SK-N-SH treated with all-trans-retinoic acid at 6 μM for 48 hours (cell line): ENCODE measurements around the gene SORCS2.

Experiments used
- ATAC-seq: fragments of 200-7000 bp; cut with Tn5 transposase; 3 replicates; pipeline ENCODE4 v1.9.1; 2020; ENCODE audit warnings: mild to moderate bottlenecking, moderate library complexity
- ARNTL ChIP-seq: fragments of 450-650 bp; formaldehyde crosslinking; IDR thresholded peaks from 2 replicates; pipeline ENCODE4 v1.5.0; 2020; ENCODE audit warnings: low read depth, mild to moderate bottlenecking, moderate library complexity, borderline replicate concordance
- BACH2 ChIP-seq: fragments of 250-450 bp; sonication (Bioruptor Pico); IDR thresholded peaks from 2 replicates; pipeline ENCODE4 v1.9.0; 2021; ENCODE audit warnings: mild to moderate bottlenecking, borderline replicate concordance
- CREB5 ChIP-seq: fragments of 250-450 bp; sonication (Bioruptor Pico); IDR thresholded peaks from 2 replicates; pipeline ENCODE4 v1.5.1; 2020; ENCODE audit warnings: low read depth, mild to moderate bottlenecking, moderate library complexity
- CSDC2 ChIP-seq: fragments of 250-450 bp; sonication (Bioruptor Pico); IDR thresholded peaks from 2 replicates; pipeline ENCODE4 v1.5.0; 2020; ENCODE audit warnings: mild to moderate bottlenecking, moderate library complexity
- CSRNP3 ChIP-seq: fragments of 250-450 bp; sonication (Bioruptor Pico); IDR thresholded peaks from 2 replicates; pipeline ENCODE4 v1.5.1; 2021; ENCODE audit warnings: mild to moderate bottlenecking, moderate library complexity
- ESRRG ChIP-seq: fragments of 250-450 bp; sonication (Bioruptor Pico); IDR thresholded peaks from 2 replicates; pipeline ENCODE4 v1.6.1; 2021; ENCODE audit warnings: mild to moderate bottlenecking
- GLIS3 ChIP-seq: fragments of 250-450 bp; sonication (Bioruptor Pico); IDR thresholded peaks from 2 replicates; pipeline ENCODE4 v1.5.0; 2020; ENCODE audit warnings: mild to moderate bottlenecking, moderate library complexity
- ISL1 ChIP-seq: fragments of 250-450 bp; sonication (Bioruptor Pico); IDR thresholded peaks from 2 replicates; pipeline ENCODE4 v2.1.2; 2022; ENCODE audit warnings: mild to moderate bottlenecking, moderate library complexity
- PATZ1 ChIP-seq: fragments of 250-450 bp; sonication (Bioruptor Pico); IDR thresholded peaks from 2 replicates; pipeline ENCODE4 v1.8.0; 2020; ENCODE audit warnings: mild to moderate bottlenecking, moderate library complexity, borderline replicate concordance
- PPARA ChIP-seq: fragments of 250-450 bp; sonication (Bioruptor Pico); IDR thresholded peaks from 2 replicates; pipeline ENCODE4 v1.5.0; 2020; ENCODE audit warnings: mild to moderate bottlenecking, borderline replicate concordance
- TCF4 ChIP-seq: fragments of 250-450 bp; sonication (Bioruptor Pico); IDR thresholded peaks from 2 replicates; pipeline ENCODE4 v1.8.0; 2021; ENCODE audit warnings: mild to moderate bottlenecking, moderate library complexity, borderline replicate concordance
- TOX ChIP-seq: fragments of 250-450 bp; sonication (Bioruptor Pico); IDR thresholded peaks from 2 replicates; pipeline ENCODE4 v1.8.0; 2021; ENCODE audit warnings: mild to moderate bottlenecking, moderate library complexity, borderline replicate concordance
- ZC3H10 ChIP-seq: fragments of 250-450 bp; sonication (Bioruptor Pico); IDR thresholded peaks from 2 replicates; pipeline ENCODE4 v1.5.1; 2021; ENCODE audit warnings: mild to moderate bottlenecking, moderate library complexity
- ZFP3 ChIP-seq: fragments of 250-450 bp; sonication (Bioruptor Pico); IDR thresholded peaks from 2 replicates; pipeline ENCODE4 v1.5.0; 2020; ENCODE audit warnings: mild to moderate bottlenecking, moderate library complexity
- ZFP30 ChIP-seq: fragments of 450-650 bp; formaldehyde crosslinking; IDR thresholded peaks from 2 replicates; pipeline ENCODE4 v1.5.0; 2022; ENCODE audit warnings: mild to moderate bottlenecking, moderate library complexity
- ZNF70 ChIP-seq: fragments of 450-650 bp; formaldehyde crosslinking; IDR thresholded peaks from 2 replicates; pipeline ENCODE4 v1.5.0; 2020; ENCODE audit warnings: mild to moderate bottlenecking, moderate library complexity
- ZNF8 ChIP-seq: fragments of 450-650 bp; formaldehyde crosslinking; IDR thresholded peaks from 2 replicates; pipeline ENCODE4 v1.5.0; 2020; ENCODE audit warnings: mild to moderate bottlenecking, moderate library complexity
- TF ChIP-seq, protein P1 (sequence below): fragments of 250-450 bp; sonication (Bioruptor Pico); IDR thresholded peaks from 2 replicates; pipeline ENCODE4 v1.8.0; 2021; ENCODE audit warnings: low read depth, mild to moderate bottlenecking, moderate library complexity, borderline replicate concordance
- TF ChIP-seq, protein P2 (sequence below): fragments of 250-450 bp; sonication (Bioruptor Pico); IDR thresholded peaks from 2 replicates; pipeline ENCODE4 v1.5.0; 2020; ENCODE audit warnings: mild to moderate bottlenecking, moderate library complexity

Gene SORCS2

DNA sequence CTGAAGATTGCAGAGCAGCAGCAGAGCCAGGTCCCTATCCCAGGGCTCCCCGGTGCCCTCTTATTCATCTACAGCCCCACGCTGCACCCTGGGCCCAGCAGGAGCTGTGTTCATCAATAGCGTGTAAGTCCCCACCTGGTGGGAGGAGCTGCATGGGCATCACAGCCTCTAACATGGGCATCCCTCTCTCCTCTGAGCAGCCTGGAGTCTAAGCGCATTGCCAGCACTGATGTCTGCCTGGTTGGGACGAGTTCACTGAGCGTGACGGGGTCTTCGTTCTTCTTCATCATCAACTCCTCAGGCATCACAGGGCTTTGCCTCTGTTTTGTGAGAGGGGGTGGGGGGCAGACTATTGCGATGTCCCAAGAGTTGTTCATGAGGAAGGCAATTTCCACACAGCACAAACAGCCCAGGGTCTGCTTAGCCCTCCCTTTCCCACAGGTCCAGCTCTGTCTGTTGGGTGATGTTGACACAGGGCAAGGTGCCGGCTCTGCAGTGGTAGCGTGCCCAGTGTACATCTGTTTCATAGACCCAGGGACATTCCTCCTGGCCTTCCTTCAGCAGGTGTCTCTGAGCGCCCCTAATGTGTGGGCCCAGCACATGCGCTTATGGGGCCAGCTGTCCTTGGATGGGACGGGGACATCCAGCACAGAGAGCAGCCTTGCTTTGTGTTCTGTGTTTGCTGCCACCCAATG lies 85.9 kb downstream of the SORCS2 start:
- TF ChIP-seq BACH2 (CRISPR knock-in tag) = no peak
- ATAC-seq = no peak

DNA sequence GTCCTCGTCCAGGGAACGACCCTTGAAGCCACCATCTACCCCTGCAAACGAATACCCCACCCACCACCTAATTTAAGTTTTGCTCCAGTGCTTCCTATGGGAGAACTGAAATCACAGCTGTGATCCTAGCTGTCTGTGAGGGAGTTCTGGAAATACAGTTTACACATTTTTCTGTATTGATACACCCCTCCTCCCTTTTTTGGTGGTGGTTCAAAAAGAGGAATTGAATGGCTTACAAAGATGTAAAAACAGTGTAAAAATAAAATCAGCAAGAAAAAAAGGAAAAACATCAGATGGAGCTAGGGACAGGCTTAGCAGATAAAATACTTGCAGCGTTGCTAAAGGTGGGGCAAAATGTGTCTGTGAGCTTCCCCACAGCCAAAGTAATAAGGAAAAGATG lies 86.6 kb downstream of the SORCS2 start:
- no peak for TF ChIP-seq ZNF8 (CRISPR knock-in tag)
- TF ChIP-seq ESRRG (CRISPR knock-in tag) = no peak
- TF ChIP-seq, protein P1, sequence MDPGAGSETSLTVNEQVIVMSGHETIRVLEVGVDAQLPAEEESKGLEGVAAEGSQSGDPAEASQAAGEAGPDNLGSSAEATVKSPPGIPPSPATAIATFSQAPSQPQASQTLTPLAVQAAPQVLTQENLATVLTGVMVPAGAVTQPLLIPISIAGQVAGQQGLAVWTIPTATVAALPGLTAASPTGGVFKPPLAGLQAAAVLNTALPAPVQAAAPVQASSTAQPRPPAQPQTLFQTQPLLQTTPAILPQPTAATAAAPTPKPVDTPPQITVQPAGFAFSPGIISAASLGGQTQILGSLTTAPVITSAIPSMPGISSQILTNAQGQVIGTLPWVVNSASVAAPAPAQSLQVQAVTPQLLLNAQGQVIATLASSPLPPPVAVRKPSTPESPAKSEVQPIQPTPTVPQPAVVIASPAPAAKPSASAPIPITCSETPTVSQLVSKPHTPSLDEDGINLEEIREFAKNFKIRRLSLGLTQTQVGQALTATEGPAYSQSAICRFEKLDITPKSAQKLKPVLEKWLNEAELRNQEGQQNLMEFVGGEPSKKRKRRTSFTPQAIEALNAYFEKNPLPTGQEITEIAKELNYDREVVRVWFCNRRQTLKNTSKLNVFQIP (CRISPR knock-in tag) = no peak
- TF ChIP-seq TCF4 (CRISPR knock-in tag) = no peak
- no peak for TF ChIP-seq ISL1 (CRISPR knock-in tag)
- no peak for TF ChIP-seq CSDC2 (CRISPR knock-in tag)
- no peak for TF ChIP-seq GLIS3 (CRISPR knock-in tag)
- no peak for TF ChIP-seq ZC3H10 (CRISPR knock-in tag)
- TF ChIP-seq CSRNP3 (CRISPR knock-in tag) = no peak
- TF ChIP-seq TOX (CRISPR knock-in tag) = no peak
- no peak for TF ChIP-seq PATZ1 (CRISPR knock-in tag)
- TF ChIP-seq ZNF70 = no peak
- TF ChIP-seq CREB5 (CRISPR knock-in tag) = no peak
- no peak for TF ChIP-seq ZFP3 (CRISPR knock-in tag)
- TF ChIP-seq, protein P2, sequence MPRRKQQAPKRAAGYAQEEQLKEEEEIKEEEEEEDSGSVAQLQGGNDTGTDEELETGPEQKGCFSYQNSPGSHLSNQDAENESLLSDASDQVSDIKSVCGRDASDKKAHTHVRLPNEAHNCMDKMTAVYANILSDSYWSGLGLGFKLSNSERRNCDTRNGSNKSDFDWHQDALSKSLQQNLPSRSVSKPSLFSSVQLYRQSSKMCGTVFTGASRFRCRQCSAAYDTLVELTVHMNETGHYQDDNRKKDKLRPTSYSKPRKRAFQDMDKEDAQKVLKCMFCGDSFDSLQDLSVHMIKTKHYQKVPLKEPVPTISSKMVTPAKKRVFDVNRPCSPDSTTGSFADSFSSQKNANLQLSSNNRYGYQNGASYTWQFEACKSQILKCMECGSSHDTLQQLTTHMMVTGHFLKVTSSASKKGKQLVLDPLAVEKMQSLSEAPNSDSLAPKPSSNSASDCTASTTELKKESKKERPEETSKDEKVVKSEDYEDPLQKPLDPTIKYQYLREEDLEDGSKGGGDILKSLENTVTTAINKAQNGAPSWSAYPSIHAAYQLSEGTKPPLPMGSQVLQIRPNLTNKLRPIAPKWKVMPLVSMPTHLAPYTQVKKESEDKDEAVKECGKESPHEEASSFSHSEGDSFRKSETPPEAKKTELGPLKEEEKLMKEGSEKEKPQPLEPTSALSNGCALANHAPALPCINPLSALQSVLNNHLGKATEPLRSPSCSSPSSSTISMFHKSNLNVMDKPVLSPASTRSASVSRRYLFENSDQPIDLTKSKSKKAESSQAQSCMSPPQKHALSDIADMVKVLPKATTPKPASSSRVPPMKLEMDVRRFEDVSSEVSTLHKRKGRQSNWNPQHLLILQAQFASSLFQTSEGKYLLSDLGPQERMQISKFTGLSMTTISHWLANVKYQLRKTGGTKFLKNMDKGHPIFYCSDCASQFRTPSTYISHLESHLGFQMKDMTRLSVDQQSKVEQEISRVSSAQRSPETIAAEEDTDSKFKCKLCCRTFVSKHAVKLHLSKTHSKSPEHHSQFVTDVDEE = no peak
- no peak for TF ChIP-seq ZFP30 (CRISPR knock-in tag)
- no peak for ATAC-seq

- TF ChIP-seq ZNF8 (CRISPR knock-in tag) = no peak
- TF ChIP-seq BACH2 (CRISPR knock-in tag) = no peak
- TF ChIP-seq ARNTL (CRISPR knock-in tag) = no peak
- no peak for TF ChIP-seq PPARA (CRISPR knock-in tag)
- no peak for TF ChIP-seq TOX (CRISPR knock-in tag)
- no peak for TF ChIP-seq PATZ1 (CRISPR knock-in tag)
- TF ChIP-seq ISL1 (CRISPR knock-in tag) = no peak
- TF ChIP-seq, all 23 proteins: peak for 0
Observed at GRCh38 chr4:7279902-7280301, 87.6 kb downstream of the SORCS2 start.

More at GRCh38 chr4:7279902-7280301, 87.6 kb downstream of the SORCS2 start:
- ATAC-seq = no peak
